ENCODE results near the gene BCAS3. TPM values are rescaled to one million over a fixed set of nuclear protein-coding genes. Genes with fewer than 3 reads are reported as not detected.

BCAS3 gene
- total RNA-seq, 1 donor from 2014 or later: 25.6 TPM

DNA sequence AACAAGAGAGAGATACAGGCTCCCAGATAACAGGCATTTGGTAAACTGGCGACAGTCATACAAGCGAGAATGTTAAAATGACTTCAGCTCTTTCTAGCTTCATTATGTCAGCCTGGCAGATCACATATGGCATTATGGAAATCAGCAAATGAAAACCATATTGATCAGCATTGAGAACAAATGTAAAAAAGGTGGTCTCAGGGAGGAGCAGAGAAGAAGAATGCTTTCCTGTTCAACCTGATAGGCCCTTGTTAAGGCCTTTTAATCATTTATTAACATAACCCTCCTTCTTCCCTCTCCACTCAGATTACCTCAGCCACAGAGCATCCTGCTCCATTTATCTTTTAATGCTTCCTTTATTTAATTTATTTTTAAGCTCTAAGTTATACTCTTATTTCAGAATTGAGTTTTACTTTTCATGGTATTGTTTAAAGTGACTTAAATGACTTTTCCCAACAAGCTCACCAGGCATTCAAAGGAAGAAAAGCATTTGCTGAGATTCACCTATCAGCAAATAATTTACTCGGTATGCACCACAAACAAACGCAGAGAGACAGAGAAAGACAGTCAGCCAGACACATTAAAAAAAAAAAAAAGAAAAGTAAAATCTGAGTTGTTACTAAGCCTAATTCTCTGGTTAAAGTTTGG is 478.1 kb downstream of the BCAS3 start:
- DNase-seq (ENCODE audit: low spot score): no peak

DNA sequence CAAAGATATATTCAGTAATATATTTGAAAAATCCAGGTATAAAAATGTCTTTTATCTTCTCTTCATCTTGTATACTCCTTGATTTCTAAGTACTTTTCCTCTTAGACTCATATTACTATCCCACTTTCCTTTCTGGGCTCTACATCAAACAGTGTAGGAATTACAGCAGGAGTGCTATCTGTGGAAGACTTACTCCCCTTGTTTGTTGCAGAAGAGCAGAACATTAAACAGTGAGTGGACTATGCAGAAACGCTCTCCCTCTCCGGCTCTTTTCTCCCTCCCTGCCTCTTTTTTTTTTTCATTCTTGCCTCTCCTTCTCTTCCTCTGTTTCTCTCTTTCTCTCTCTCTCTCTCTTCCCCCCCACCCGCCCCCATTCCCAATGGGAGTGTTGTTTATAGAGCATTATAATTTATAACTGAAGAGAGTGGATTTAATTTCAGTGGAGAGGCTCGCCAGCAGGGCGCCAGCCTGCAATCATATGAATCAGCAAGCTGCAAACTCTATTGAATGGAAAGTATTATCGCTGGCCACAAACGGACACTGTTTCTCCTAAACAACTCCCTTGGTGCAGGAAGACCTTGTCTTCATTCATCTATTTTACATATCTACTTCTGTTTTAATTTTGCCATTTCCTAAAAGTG is 479.7 kb downstream of the BCAS3 start:
- DNase-seq (ENCODE audit: low spot score): no peak

- DNase-seq (ENCODE audit: low spot score): no peak
These were observed 480.7 kb downstream of the BCAS3 start for GRCh38 chr17:61158376-61158775.

GRCh38 chr17:61159221-61159814 is 481.7 kb downstream of the BCAS3 start:
- no peak for DNase-seq (ENCODE audit: low spot score)

GRCh38 chr17:61160204-61160603 is 482.6 kb downstream of the BCAS3 start:
- DNase-seq (ENCODE audit: low spot score): no peak

- DNase-seq (ENCODE audit: low spot score): no peak
These were observed 483.3 kb downstream of the BCAS3 start for GRCh38 chr17:61160789-61161445.

DNA sequence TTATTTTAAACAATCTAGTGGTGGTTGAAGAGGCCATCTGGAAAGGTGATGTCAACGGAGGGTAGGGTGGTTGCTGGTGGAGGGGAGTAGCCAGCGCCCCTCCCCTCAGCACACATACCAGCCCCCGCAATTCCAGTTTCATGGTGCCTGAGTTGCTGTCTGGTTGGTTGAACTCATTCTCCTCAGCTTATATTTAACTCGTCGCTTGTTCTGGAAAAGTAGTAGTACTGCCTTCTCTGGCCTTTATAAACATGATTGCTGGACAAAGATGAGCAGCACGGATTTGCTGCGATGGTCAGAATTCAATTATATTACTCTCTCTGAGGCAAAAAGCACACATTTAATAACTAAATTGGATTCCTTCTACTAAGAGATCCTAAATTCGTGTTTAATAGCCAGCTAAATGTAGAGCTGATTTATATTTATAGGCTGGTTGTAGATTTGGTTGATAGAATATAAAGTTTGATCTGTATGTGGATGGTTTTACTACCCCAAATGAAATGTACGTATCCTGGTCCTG is 484.0 kb downstream of the BCAS3 start:
- DNase-seq (ENCODE audit: low spot score): no peak

- DNase-seq (ENCODE audit: low spot score): no peak
These were observed 486.9 kb downstream of the BCAS3 start for GRCh38 chr17:61164517-61164916.

- DNase-seq (ENCODE audit: low spot score): no peak
These were observed 489.4 kb downstream of the BCAS3 start for GRCh38 chr17:61167075-61167474.

GRCh38 chr17:61168506-61168905 is 490.9 kb downstream of the BCAS3 start:
- no peak for DNase-seq (ENCODE audit: low spot score)

- DNase-seq (ENCODE audit: low spot score): no peak
These were observed 496.7 kb downstream of the BCAS3 start for GRCh38 chr17:61174310-61174709.

GRCh38 chr17:61175298-61176142 is 497.9 kb downstream of the BCAS3 start:
- DNase-seq (ENCODE audit: low spot score): no peak

- DNase-seq (ENCODE audit: low spot score): no peak
These were observed 499.7 kb downstream of the BCAS3 start for GRCh38 chr17:61177351-61177750.

DNA sequence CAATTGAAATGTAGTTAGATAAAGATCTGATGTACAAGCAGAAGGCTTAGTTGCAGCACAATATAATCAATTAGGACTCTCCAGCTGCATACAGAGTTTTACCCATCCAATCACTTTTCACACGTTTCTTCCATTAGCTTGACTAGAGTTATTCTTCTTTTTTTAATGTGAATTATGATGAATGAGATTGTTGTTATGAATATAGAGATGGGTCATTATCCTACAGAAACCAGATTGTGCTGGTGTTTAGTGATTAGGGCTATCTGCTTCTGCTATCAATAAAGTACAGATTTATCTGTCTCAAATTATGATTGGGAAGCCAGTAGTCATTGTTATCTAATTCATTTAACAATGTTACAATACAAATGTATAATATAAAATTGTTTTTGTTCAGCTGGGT is 500.6 kb downstream of the BCAS3 start:
- DNase-seq (ENCODE audit: low spot score): no peak

- no peak for DNase-seq (ENCODE audit: low spot score)
These were observed 501.7 kb downstream of the BCAS3 start for GRCh38 chr17:61179380-61179806.

DNA sequence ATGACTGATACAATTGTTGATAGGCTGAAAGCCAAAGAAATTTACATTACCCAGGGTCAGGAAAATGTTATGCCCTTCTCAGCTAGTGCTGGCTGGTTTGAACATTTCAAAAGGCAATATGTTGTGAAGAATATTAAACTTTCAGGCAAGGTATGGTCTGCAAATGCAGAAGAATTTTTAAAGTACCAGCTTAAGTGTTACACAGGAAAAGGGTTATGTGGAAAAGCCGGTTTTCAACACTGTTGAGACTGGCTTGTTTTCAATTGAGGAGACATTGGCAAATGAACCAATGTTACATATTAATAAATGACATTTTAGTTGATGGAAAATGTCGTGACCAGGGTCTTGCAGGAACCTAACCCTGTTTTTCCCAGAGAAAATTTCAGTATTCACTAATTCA is 506.1 kb downstream of the BCAS3 start:
- DNase-seq (ENCODE audit: low spot score): no peak

DNA sequence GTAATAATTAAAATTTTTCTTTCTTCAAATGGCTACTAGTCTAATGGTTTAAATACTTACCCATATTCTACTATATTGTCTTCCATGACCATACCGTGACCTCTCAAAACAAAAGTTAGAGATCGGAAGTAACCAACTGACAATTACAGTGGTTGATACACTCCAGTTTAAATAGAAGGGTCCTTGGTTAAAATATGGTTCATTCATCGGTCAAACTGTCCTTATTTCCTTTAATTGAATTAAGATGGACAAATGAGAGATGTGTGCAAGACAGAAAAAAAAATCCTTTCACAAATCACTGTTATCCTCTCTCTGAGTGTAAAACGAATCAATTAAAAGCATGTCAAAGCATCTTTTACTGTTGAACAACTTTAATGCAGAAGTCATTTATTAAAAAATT is 507.7 kb downstream of the BCAS3 start:
- DNase-seq (ENCODE audit: low spot score): no peak

GRCh38 chr17:61187038-61187437 is 509.4 kb downstream of the BCAS3 start:
- no peak for DNase-seq (ENCODE audit: low spot score)

DNA sequence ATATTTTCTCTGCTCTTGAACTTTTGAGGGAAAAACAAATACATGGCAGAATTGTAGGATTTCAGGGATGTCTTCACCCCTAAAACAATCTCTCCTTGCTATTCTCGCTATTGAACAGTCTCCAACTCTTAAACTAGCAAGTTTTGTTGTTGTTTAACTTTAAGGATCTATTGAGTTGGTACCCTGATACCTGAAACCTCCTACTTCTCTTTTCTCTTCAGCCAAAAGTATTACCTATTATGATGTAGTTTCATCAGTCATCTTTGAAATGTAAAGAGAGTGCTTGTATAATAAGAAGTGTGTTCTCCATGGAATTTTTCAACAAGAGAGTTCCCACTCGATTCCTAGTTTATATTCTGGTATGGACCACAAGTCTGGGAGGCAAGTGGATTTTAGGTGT is 510.4 kb downstream of the BCAS3 start:
- DNase-seq (ENCODE audit: low spot score): no peak

DNA sequence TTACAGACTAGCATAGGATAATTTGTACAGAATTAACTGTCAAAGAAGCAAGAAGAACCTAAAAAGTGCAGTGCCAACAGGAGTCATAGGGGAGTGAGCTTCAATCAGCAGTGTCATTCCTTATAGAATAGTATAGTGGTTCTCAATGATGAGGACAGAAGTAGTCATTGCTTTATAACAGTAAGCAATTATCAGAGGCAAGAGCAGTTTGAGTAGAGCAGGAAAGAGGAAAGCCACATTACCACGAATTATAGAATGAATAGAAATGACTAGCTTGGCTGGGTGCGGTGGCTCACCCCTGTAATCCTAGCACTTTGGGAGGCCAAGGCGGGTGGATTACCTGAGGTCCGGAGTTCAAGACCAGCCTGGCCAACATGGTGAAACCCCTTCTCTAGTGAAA is 512.3 kb downstream of the BCAS3 start:
- DNase-seq (ENCODE audit: low spot score): no peak

DNA sequence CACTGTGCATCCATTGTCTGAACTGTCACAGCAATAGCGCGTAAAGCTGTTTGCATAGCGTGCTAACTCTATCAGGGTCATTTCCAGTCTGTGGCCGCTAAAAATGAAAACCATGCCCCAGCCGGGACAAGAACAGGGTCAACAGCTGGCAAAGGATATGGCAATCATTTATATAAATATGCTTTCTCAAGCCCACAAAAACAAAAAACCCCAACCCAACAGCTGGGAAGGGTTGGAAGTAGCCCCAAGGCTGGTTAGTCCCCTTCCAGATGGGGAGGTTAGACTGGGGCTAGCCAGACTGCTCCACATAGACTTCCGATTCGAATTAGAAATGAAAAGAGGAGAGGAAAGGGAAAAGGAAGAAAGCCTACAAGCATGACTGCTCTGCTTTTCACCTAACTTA is 518.7 kb downstream of the BCAS3 start:
- no peak for DNase-seq (ENCODE audit: low spot score)

DNA sequence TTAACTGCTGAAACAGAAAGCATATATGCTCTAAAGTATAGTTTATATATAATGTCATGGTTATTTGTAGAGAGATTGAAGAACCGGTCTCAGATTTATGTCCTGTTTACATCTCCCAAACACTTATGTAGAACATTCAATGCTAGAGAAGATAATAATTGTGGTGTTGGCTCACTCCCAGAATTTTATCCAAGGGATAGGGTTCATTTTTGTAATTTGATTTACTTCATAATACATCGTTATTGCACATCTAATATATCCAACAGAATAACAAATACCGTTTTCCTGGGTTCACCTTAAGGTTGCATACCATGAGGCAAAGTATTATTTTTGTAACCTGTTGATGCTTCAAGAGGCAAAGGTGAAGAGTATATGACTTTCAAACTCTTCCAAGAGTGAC is 519.1 kb downstream of the BCAS3 start:
- no peak for DNase-seq (ENCODE audit: low spot score)
